ENCODE measurements around the gene MTHFD1.

MTHFD1 gene

DNA sequence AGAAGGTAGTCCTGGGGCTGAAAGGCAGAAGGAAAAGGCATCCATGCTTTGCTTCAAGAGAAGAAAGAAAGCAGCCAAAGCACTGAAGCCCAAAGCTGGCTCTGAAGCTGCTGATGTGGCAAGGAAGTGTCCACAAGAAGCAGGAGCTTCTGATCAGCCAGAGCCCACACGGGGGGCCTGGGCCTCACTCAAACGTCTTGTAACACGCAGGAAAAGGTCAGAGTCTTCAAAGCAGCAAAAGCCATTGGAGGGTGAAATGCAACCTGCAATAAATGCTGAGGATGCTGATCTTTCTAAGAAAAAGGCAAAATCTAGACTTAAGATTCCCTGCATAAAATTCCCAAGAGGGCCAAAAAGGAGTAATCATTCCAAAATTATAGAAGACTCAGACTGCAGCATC lies 80.3 kb downstream of the MTHFD1 start:
- TF ChIP-seq, protein P1, sequence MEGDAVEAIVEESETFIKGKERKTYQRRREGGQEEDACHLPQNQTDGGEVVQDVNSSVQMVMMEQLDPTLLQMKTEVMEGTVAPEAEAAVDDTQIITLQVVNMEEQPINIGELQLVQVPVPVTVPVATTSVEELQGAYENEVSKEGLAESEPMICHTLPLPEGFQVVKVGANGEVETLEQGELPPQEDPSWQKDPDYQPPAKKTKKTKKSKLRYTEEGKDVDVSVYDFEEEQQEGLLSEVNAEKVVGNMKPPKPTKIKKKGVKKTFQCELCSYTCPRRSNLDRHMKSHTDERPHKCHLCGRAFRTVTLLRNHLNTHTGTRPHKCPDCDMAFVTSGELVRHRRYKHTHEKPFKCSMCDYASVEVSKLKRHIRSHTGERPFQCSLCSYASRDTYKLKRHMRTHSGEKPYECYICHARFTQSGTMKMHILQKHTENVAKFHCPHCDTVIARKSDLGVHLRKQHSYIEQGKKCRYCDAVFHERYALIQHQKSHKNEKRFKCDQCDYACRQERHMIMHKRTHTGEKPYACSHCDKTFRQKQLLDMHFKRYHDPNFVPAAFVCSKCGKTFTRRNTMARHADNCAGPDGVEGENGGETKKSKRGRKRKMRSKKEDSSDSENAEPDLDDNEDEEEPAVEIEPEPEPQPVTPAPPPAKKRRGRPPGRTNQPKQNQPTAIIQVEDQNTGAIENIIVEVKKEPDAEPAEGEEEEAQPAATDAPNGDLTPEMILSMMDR (IDR thresholded peaks at IDR 0.05; ENCODE audit: low read length, missing control alignments), result no peak
- no peak overlapping the region for H3K4me3 ChIP-seq (replicated peaks; ENCODE audit: low read depth, low read length)
- no peak for DNase-seq (ENCODE audit: low read depth)

DNA sequence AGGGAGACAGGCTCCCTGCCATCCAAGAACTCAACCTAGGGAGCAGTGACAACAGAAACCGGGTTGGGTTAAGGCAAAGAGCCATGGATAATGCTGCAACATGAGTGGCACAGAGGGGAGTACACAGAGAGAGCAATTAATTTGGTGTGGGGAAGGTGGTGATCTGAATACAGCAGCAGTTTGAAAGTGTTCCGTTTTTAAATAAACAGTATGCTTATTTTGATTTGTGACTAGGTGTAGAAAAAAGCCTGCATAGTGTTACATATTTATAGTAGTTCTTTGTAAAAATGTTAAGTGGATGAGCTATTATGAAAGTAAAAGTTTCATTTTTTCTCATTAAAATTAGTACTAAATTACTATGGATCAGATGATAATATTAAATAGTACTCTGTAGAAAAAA lies 85.9 kb downstream of the MTHFD1 start:
- H3K4me3 ChIP-seq (replicated peaks; ENCODE audit: low read depth, low read length), result no peak overlapping the region
- TF ChIP-seq, protein P1 (IDR thresholded peaks at IDR 0.05; ENCODE audit: low read length, missing control alignments), result no peak
- DNase-seq (ENCODE audit: low read depth), result no peak

DNA sequence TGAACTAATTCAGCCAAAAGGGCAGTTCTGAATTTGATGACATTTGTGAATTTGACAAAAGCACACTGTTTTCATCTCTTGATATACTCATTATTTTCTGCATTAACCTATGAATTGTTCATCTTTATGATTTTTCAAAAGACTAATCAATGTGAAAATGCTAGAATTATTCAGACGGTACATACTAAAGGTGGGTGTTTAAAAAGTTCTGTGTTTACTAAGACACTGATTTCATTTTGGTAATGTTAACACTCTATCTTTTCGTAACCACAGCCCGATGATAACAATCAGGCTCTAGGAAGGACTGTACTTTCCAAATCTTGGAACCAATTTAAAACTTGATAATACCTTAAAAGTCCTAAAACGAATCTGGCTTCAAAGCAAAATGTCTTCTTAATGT lies 86.5 kb downstream of the MTHFD1 start:
- TF ChIP-seq, protein P1 (IDR thresholded peaks at IDR 0.05; ENCODE audit: low read length, missing control alignments), result no peak
- DNase-seq (ENCODE audit: low read depth), result no peak
- no peak overlapping the region for H3K4me3 ChIP-seq (replicated peaks; ENCODE audit: low read depth, low read length)

DNA sequence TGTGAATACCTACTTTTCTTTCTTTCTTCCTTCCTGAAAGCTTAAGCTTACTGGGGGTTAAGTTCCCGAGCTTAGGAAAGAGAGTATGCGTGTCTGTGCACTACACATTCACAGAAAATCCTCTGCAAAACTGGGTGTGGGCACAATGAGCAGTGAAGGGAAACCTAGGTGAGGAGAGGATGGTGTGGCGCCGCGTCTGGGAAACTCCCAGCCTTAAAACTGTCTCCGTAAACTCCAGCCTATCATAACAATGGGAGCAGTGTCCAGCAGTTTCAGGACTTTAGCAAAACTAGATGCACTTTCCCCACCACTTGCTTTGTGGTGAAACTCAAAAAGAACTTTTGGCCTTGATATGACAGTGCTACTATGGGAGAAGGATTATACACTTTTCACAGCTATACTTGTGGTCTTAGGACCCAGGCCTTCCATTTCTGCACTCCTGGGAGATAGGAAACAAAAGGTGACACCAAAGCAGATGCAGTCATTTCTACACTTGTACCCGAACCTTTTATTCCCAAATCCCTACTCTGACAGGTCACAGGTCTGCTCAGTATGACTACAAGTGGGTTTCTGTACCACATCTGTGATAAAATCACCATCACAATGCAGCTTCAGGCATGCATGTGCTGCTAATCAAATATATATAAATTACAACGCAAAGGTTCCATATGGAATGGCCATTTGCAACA lies 87.6 kb downstream of the MTHFD1 start:
- TF ChIP-seq, protein P1 (IDR thresholded peaks at IDR 0.05; ENCODE audit: low read length, missing control alignments), result no peak
- H3K4me3 ChIP-seq (replicated peaks; ENCODE audit: low read depth, low read length), result no peak overlapping the region
- no peak for DNase-seq (ENCODE audit: low read depth)

DNA sequence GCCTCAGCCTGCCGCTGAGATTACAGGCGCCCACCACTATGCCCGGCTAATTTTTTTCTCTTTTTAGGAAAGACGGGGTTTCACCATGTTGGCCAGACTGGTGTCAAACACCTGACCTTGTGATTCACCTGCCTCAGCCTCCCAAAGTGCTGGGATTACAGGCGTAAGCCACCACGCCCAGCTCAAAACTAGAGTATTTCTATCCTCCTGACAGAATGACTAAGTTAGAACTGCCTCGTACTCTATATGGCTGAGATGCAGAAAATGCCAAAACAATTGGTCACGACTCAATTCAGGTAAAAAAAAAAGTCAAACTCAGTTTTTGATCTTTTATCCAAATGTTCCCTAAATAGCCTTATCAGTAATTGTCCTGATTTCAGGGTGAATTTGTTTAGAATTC lies 88.3 kb downstream of the MTHFD1 start:
- TF ChIP-seq, protein P1 (IDR thresholded peaks at IDR 0.05; ENCODE audit: low read length, missing control alignments), result no peak
- DNase-seq (ENCODE audit: low read depth), result no peak
- H3K4me3 ChIP-seq (replicated peaks; ENCODE audit: low read depth, low read length), result no peak overlapping the region

DNA sequence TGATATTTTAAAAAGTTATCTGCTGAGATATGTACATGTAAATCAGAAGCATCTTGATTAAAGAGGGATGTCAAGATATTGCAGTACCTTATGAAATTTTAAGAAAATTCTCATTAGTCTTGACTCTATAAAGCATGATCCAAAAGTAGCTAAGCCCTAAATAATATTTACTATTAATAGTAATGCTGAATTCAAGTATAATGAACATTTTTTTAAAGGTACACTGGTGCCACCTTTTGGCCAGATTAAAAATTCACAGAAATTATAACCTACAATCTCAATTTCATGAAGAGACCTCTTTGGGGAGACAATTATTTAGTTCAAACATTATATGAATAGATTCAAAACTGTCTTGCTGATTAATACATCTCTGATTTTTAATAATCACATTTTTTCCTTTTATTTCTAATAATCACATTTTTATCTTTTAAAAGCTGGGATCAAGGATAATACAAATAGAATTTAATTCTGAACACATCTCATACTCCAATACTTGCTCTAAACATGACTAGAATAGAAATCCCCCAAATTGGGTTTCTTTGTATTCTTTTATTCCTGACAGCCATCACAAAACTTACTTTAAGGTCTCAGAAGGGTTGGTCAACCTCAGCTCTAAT lies 90.6 kb downstream of the MTHFD1 start:
- TF ChIP-seq, protein P1 (IDR thresholded peaks at IDR 0.05; ENCODE audit: low read length, missing control alignments), result peak; percentile 38
- H3K4me3 ChIP-seq (replicated peaks; ENCODE audit: low read depth, low read length), result no peak overlapping the region
- DNase-seq (ENCODE audit: low read depth), result peak; percentile 57
